ENCODE measurements around the gene EXOC5.
"Not testable (repeated sequence)": the region's sequence is repeated elsewhere in the genome, so short reads cannot be mapped to it uniquely, and the experiment has no call there.

EXOC5 gene

GRCh38 chr14:57268161-57269069, at the start of gene EXOC5, which contains the start of gene AP5M1:
TSS of gene EXOC5 (minus strand) at chr14:57268905. CDS start at chr14:57268648, 257 bp downstream.
TSS of gene AP5M1 (plus strand) at chr14:57268971. CDS start at chr14:57269315, 344 bp downstream.
- DNase-seq = peak; percentile 94

GRCh38 chr14:57317248-57317833, 48.6 kb upstream of the EXOC5 start:
- DNase-seq = peak; percentile 73

- DNase-seq = no peak
These were observed 45.8 kb upstream of the EXOC5 start for GRCh38 chr14:57314396-57315089.

- DNase-seq = no peak
These were observed 34.2 kb upstream of the EXOC5 start for GRCh38 chr14:57302883-57303282.

GRCh38 chr14:57299511-57299910, 30.8 kb upstream of the EXOC5 start:
- no peak for DNase-seq

GRCh38 chr14:57297852-57298251, 29.1 kb upstream of the EXOC5 start:
- no peak for DNase-seq

- DNase-seq = no peak
These were observed 26.5 kb upstream of the EXOC5 start for GRCh38 chr14:57295239-57295638.

GRCh38 chr14:57293866-57294837, 25.4 kb upstream of the EXOC5 start:
- DNase-seq = no peak

- no peak for DNase-seq
These were observed 23.3 kb upstream of the EXOC5 start for GRCh38 chr14:57291692-57292647.

- no peak for DNase-seq
These were observed 22.0 kb upstream of the EXOC5 start for GRCh38 chr14:57290751-57291150.

GRCh38 chr14:57287745-57288144, 19.0 kb upstream of the EXOC5 start:
- no peak for DNase-seq

GRCh38 chr14:57277062-57277461, 8.4 kb upstream of the EXOC5 start:
- DNase-seq = no peak

- no peak for DNase-seq
These were observed 6.4 kb upstream of the EXOC5 start for GRCh38 chr14:57275023-57275664.

- no peak for DNase-seq
These were observed 5.8 kb upstream of the EXOC5 start for GRCh38 chr14:57274551-57274950.

- DNase-seq = no peak
These were observed 4.5 kb upstream of the EXOC5 start for GRCh38 chr14:57273236-57273635.

GRCh38 chr14:57266065-57266464, 2.6 kb downstream of the EXOC5 start:
- no peak for DNase-seq

- DNase-seq = no peak
These were observed 6.6 kb downstream of the EXOC5 start for GRCh38 chr14:57262117-57262516.

- no peak for DNase-seq
These were observed 7.1 kb downstream of the EXOC5 start for GRCh38 chr14:57261604-57262003.

GRCh38 chr14:57259672-57260071, 9.0 kb downstream of the EXOC5 start:
- no peak for DNase-seq

GRCh38 chr14:57258221-57258620, 10.5 kb downstream of the EXOC5 start:
- DNase-seq = not testable (repeated sequence)

GRCh38 chr14:57254884-57255283, 13.8 kb downstream of the EXOC5 start:
- no peak for DNase-seq
